AG09309 (cell line): ENCODE measurements around the gene LRRC8B.

Experiments used
- DNase-seq: peaks from one replicate; pipeline ENCODE4 v3.0.0-alpha.2; 2010; ENCODE audit warnings: low read depth
- H3K4me3 ChIP-seq: 2 replicates; pipeline ENCODE4 v1.5.1; 2011; ENCODE audit warnings: mild to moderate bottlenecking, low read depth, low read length, moderate library complexity; ENCODE audit not compliant: control insufficient read depth
- CTCF ChIP-seq: IDR thresholded peaks from 2 replicates; pipeline ENCODE4 v1.5.1; 2011; ENCODE audit warnings: mild to moderate bottlenecking, low read depth, low read length, inconsistent platforms; ENCODE audit not compliant: insufficient read depth, control insufficient read depth; ENCODE audit errors: missing control alignments

LRRC8B gene

DNA sequence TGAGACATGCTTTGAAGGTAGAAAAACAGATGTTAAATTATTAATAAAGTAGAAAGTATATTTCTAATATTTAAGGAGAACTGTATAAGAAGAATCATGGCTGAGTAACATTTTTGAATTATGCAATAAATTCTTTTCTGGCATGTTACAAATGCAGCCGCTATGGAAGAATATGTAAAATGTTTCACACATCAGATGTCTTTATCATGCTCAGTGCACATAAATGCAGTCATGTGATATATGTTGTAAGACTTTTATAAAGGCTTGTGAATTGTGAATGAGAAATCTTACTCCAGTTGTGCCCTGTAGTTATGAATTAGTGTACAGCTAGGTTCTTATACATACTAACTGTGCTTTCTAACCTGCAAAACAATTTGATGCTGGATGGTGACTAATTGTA lies 53.5 kb downstream of the LRRC8B start:
- no peak overlapping the region for H3K4me3 ChIP-seq
- DNase-seq: no peak
- TF ChIP-seq CTCF: no peak

DNA sequence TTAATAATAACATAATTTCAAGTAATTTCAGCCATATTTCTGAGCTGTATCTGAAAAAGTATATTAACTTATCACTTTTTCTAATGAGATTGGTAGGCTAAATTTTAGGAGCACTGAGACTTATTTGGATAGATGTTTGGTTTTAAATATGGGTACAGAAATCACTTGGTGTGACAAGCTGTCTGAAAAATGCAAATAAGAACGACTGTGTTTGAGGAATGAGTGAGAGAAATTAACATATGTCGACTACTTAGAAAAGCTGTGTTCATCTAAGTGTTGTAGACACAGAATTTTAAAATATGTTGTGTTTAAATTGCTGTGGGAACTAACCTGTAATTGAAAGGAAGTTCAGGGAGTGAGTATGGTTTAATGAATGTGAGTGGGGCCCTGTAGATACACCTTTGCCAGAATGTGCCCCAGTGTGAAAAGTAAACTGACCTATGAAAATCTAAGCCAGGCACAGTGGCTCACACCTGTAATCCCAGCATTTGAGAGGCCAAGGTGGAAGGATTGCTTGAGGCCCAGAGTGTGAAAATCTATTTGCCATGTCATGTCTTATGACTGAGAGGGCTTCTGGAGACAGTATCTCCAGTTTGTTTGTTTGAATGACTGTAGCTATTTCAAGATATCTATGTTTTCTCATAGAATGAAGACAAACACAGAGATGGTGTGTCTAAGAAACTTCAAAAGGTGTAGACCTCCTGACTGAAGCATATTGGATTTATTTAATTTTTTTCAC lies 54.5 kb downstream of the LRRC8B start:
- no peak for TF ChIP-seq CTCF
- H3K4me3 ChIP-seq: no peak overlapping the region
- no peak for DNase-seq

DNA sequence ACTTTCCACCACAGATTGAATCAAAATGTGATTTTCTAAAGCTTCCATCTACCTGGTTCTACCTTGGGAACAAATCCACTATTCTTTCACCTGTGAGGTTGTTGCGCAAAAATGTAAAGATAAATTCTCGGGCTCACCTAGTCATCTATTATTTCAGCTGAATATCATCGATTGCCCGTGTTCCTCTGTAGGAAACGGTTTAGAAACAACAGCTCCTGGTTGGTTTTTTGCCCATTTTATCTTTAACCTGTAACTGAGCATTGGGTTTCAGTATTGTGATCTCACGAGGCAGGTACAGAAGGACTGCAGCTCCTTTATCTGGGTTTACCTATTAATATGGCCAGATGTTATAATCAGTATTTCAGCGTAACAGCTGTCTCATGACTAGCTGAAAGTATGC lies 55.4 kb downstream of the LRRC8B start:
- no peak for TF ChIP-seq CTCF
- no peak overlapping the region for H3K4me3 ChIP-seq
- DNase-seq: no peak

DNA sequence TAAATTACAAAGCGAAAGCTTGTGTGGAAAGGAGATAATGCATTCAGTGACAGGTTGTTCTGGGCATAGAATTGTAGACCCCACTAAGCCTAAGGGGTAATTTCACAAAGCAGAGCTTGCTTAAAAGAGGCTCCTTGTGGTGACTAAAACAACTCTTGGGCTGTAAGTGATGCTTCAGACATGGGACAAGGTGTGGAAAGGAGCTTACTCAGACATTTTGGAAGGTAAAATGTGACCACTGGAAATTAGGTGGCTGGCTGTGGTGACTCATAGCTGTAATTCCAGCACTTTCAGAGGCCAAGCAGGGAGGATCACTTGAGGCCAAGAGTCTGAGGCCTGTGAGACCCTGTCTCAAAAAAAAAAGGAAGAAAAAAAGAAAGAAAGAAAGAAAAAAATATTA lies 57.2 kb downstream of the LRRC8B start:
- no peak for DNase-seq
- TF ChIP-seq CTCF: no peak

DNA sequence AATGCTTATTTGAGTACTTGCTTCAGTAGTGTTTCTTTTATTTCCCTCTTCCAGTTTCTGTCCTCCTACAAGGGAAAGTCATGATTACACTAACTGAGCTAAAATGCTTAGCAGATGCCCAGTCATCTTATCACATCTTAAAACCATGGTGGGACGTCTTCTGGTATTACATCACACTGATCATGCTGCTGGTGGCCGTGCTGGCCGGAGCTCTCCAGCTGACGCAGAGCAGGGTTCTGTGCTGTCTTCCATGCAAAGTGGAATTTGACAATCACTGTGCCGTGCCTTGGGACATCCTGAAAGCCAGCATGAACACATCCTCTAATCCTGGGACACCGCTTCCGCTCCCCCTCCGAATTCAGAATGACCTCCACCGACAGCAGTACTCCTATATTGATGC lies 57.9 kb downstream of the LRRC8B start:
- TF ChIP-seq CTCF: no peak
- no peak for DNase-seq
- H3K4me3 ChIP-seq: no peak overlapping the region

More for the DNA sequence above, 57.2 kb downstream of the LRRC8B start:
- no peak overlapping the region for H3K4me3 ChIP-seq

DNA sequence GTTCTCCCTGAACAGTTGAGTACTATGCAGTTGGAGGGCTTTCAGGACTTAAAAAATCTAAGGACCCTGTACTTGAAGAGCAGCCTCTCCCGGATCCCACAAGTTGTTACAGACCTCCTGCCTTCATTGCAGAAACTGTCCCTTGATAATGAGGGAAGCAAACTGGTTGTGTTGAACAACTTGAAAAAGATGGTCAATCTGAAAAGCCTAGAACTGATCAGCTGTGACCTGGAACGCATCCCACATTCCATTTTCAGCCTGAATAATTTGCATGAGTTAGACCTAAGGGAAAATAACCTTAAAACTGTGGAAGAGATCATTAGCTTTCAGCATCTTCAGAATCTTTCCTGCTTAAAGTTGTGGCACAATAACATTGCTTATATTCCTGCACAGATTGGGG lies 59.6 kb downstream of the LRRC8B start:
- no peak for DNase-seq
- no peak for TF ChIP-seq CTCF

DNA sequence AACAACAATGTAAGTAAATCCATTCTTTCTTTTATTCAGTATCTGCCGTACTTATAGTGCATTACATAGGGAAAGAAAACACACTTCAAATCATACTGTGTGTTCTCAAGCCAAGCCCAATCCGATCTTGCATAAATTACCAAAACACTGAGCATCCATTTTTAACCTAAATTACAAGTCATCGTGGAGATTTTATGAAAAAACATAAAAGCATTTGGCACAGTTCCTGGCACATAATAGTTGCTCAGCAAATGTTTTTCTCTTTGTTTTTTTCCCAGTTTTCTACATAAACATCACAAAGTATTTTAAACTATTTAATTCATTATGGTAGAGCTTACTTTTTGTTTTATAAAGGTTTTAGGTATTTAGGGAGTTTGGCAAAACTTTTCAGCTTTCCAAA lies 60.2 kb downstream of the LRRC8B start:
- H3K4me3 ChIP-seq: no peak overlapping the region
- no peak for TF ChIP-seq CTCF
- no peak for DNase-seq

More for the DNA sequence above, 59.6 kb downstream of the LRRC8B start:
- no peak overlapping the region for H3K4me3 ChIP-seq
